NCI-H2107 (cell line): ENCODE results near the gene SYNPO2L.
"Not testable (repeated sequence)": the region's sequence is repeated elsewhere in the genome, so short reads cannot be mapped to it uniquely, and the experiment has no call there.

Experiments
- DNase-seq: peaks from one replicate; lab custom pipeline; 2025; lab: John Stamatoyannopoulos, UW

SYNPO2L gene

DNA sequence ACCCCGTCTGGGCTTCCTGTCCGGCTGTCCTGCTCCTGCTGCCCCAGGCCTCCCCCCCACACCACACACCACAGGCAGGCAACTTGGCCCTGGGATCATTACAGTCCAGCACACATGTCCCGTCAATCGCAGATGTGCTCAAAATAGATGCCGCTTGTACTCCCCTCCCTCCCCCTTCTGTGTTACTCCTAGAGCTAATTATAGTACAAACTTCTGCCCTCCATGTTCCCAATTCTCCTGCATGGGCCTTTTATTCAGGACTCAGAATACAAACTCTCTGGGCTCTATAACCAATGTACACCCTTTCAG lies at the start of gene SYNPO2L:
SYNPO2L (minus strand) TSS at position 40 of the 309 bp plus-strand sequence. CDS start 107 bp downstream, outside the sequence.
- no peak for DNase-seq

- not testable (repeated sequence) for DNase-seq
These were observed 48.1 kb upstream of the SYNPO2L start for GRCh38 chr10:73703924-73704323.

GRCh38 chr10:73698819-73699218 lies 43.0 kb upstream of the SYNPO2L start:
- DNase-seq, result not testable (repeated sequence)

GRCh38 chr10:73697675-73698159 lies 41.9 kb upstream of the SYNPO2L start, which contains the start of gene AGAP5:
Gene AGAP5, minus strand, starts transcription at chr10:73698109. Its CDS starts 354 bp downstream, at chr10:73697755.
- not testable (repeated sequence) for DNase-seq

- DNase-seq, result not testable (repeated sequence)
These were observed 39.5 kb upstream of the SYNPO2L start for GRCh38 chr10:73695302-73695701.

GRCh38 chr10:73690755-73691154 lies 34.9 kb upstream of the SYNPO2L start:
- DNase-seq, result not testable (repeated sequence)

GRCh38 chr10:73689596-73689995 lies 33.8 kb upstream of the SYNPO2L start:
- not testable (repeated sequence) for DNase-seq

DNA sequence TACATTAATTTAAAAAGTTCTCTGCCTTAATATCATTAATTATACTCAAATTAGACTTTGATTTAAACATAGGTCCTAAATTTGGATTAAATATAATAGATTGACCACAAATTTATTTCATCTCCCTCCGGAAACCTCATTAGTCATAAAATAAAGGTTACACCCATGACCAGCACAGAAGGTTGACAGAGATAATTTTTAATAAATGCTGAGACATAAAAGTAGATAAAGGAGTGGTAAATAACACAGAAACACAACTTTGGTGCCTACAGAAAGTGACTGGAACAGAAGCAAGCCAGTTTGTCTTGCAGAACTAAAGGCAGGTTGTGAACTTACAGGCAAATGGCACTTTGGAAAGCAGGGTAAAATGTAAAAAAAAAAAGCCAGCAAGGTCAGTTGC lies 31.8 kb upstream of the SYNPO2L start:
- not testable (repeated sequence) for DNase-seq

DNA sequence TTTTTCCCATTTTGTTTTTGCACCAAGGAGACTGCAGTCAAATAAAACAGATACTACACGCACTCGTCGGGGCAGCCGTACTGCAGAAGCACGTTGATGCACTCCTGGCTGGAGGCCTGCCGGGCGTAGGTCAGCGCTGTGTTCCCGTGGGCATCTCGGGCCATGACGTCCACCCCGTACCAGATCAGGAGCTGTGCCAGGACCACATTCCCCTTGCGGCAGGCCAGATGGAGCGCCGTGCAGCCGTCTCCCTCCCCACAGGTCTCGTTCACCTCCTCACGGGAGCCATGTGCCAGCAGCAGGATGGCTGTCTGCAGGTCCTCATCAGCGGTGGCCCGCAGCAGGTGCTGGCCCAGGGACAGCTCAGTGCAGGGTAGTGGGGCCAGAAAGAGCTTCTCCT lies 18.7 kb upstream of the SYNPO2L start:
- DNase-seq, result not testable (repeated sequence)

DNA sequence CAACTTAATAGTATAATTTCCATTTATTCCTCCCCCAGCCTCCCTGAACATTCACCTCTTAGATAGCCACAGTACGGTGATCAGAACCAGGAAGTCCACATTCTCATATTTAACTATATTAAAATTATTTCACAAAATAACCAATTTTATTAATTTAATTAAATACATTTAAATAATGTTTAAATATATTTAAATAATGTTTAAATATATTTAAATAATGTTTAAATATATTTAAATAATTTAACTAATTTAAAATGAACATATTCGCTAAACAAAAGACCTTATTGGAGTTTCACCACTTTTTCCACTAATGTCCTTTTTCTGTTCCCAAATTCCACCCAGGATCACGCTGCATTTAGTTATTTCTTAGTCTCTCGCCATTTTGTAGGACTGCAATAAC lies 12.5 kb upstream of the SYNPO2L start:
- DNase-seq, result not testable (repeated sequence)

DNA sequence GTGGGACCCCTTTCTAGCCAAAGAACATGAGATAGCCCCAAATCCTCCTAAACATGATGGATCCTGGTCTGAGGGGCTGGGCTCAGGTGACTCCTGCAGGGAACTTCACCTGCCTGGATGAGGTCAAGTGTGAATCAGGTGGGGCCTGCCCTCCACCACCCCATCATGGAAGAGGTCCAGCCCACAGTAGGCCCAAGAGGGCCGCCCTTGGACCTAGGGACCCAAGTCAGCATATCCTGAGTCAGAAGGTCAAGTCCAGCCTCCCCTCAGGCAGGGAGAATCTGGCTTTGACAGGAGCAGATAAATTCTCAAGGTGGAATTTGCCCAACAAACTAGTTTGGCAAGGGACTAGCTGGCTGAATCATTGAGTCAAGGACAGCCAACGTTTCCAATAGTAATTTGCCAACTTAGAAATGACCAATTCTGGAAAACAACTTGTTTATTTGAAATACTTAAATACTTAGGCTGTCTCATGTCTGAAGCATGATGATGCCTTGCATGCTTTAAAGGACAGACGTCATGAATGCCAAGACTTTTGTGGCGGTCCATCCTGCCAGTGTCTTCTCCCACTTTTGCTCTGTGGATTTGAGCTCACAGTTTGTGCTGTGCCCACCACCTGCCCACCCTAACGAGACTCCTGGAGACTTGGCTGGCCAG lies 10.5 kb upstream of the SYNPO2L start:
- not testable (repeated sequence) for DNase-seq

DNA sequence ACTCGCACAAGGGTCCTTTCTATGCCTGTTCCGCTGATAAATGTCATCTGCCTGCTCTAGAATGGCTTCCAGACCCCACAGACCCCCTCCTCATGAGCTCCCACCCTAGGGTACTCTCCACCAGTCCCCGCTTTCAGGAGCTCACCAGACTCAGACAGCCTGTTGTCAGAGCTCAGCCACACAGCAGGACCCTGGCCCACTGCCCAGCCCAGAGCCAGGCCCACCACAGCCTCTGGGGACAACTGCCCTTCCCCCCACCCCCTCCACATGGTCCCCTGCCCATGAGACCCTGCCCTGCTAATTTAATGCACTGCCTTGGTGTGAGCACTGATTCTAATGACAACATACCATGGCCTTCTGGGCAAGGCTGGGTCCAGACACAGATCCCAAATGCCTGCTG lies 9.8 kb upstream of the SYNPO2L start:
- not testable (repeated sequence) for DNase-seq

- not testable (repeated sequence) for DNase-seq
These were observed 8.6 kb upstream of the SYNPO2L start for GRCh38 chr10:73664156-73665040.

- not testable (repeated sequence) for DNase-seq
These were observed 7.8 kb upstream of the SYNPO2L start for GRCh38 chr10:73663621-73664020.

GRCh38 chr10:73662705-73663104 lies 6.9 kb upstream of the SYNPO2L start:
- DNase-seq, result not testable (repeated sequence)

DNA sequence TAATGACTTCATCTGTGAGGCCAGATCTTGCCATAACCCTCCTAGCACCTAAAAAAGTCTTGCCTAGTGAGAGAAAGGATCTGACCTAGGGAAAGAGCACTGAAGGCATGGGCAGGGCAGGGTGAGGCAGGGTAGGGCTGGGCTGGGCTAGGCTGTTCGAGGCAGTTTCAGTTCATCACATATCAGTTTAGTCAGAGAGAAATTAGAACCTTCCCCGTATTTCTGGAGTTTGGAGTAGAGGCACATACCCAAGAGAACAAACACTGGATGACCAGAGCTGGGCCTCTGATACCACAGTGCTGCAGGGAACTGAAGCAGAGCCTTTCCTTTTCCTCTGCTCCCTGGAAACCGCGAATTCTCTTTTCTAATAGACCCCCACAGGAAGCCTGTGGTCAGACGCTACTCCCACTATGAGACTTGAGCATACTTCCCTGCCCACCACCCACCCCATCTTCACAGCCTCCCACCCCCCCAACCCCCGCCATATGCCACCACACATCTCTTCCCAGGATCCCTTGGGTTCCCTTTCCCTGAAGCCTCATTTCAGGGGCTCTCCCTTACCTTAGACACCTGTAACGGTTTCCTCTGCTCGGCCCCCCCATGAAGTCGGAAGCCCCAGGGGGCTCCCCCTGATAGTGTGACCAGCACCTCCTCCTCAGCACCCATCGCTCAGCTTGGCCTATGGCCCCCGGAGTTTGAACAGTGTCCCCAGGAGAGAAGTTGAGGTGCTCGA lies 406 bp downstream of the SYNPO2L start:
- DNase-seq, result no peak

DNA sequence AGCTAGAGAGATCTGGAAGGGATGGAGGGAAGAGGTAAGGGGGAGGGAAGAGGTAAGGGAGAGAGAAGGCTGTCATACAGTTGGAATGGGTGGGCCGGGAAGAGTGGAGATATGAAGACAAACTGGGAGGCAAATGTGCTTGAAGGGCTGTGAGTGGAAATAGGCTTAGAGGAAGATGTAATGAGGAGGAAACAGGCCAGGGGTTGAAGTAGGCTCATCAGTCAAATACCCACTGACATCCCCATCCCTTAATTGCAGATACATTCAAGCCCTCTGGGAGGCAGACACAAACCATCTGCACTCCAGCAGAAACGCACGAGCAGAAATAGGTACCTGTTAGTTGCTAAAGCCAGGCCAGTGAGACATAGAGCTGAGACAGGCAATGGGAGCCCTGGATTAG lies 2.1 kb downstream of the SYNPO2L start:
- DNase-seq, result no peak

GRCh38 chr10:73653195-73653594 lies 2.6 kb downstream of the SYNPO2L start:
- DNase-seq, result no peak

- no peak for DNase-seq
These were observed 5.1 kb downstream of the SYNPO2L start for GRCh38 chr10:73650537-73651331.

DNA sequence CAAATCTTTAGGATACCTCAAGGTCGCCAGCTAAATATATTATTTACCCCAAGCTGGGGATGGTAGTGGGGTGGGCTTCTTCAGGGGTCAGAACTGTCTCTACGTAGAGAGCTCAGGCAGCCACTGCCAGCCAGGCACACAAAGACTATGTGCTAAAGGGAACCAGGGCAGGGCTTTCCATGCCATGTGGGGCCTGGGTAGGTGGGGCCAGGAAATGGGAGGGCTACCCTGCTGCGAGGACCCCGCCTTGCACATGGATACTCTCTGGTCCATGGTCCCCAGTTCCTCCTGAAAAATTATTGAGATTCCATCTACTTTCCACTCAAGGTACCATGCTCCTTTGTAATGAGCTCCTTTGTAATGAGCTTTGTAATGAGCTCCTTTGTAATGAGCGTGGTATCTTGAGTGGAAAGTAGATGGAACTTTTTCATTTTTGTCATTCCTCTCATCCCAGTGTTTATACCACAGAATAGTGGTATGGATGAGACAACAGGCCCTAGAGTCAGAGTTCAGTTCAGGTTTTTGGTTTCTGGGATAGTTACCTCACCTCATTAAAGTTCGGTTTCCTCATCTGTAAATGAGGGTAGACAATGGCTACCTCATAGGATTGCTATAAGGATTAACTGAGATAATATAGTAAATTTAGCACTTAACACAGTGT lies 5.8 kb downstream of the SYNPO2L start:
- no peak for DNase-seq
